ENCODE measurements around the gene ACACA. TPM values are rescaled to one million over a fixed set of nuclear protein-coding genes. Genes with fewer than 3 reads are reported as not detected.

Gene ACACA
- total RNA-seq, 4 donors from 2014 or later: 4.7 to 75.1 (median 41.9) TPM

DNA sequence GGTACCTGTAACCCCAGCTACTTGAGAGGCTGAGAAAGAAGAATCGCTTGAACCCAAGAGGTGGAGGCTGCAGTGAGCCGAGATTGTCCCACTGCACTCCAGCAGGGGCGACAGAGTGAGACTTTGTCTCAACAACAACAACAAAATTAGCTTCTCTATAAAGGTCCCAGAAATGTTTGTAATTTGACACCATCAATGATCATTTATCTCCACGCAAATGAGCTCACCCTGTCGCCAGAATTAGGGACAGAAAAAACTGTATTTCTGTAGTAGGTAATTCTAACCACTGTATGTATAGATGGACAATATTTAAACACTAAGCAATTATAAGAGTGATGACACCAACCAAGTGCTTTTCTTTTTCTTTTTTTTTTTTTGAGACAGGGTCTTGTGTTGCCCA is 20.2 kb downstream of the ACACA start:
- H3K4me1 ChIP-seq: no peaks in the 10 kb centered on the region
- H3K27ac ChIP-seq: no peak overlapping the region
- no peaks in the 10 kb centered on the region for H3K27me3 ChIP-seq
- no peak overlapping the region for H3K4me3 ChIP-seq
- no peak for DNase-seq
- intact Hi-C loops (cut with DNase I; ENCODE audit: low total_unique reads): no loop called here
- H3K36me3 ChIP-seq: no peaks in the 10 kb centered on the region
- no peaks in the 10 kb centered on the region for H3K9me3 ChIP-seq
- TF ChIP-seq POLR2A (IDR thresholded peaks at IDR 0.05): no peak
- TF ChIP-seq, protein P1, sequence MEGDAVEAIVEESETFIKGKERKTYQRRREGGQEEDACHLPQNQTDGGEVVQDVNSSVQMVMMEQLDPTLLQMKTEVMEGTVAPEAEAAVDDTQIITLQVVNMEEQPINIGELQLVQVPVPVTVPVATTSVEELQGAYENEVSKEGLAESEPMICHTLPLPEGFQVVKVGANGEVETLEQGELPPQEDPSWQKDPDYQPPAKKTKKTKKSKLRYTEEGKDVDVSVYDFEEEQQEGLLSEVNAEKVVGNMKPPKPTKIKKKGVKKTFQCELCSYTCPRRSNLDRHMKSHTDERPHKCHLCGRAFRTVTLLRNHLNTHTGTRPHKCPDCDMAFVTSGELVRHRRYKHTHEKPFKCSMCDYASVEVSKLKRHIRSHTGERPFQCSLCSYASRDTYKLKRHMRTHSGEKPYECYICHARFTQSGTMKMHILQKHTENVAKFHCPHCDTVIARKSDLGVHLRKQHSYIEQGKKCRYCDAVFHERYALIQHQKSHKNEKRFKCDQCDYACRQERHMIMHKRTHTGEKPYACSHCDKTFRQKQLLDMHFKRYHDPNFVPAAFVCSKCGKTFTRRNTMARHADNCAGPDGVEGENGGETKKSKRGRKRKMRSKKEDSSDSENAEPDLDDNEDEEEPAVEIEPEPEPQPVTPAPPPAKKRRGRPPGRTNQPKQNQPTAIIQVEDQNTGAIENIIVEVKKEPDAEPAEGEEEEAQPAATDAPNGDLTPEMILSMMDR (IDR thresholded peaks at IDR 0.05): no peak

DNA sequence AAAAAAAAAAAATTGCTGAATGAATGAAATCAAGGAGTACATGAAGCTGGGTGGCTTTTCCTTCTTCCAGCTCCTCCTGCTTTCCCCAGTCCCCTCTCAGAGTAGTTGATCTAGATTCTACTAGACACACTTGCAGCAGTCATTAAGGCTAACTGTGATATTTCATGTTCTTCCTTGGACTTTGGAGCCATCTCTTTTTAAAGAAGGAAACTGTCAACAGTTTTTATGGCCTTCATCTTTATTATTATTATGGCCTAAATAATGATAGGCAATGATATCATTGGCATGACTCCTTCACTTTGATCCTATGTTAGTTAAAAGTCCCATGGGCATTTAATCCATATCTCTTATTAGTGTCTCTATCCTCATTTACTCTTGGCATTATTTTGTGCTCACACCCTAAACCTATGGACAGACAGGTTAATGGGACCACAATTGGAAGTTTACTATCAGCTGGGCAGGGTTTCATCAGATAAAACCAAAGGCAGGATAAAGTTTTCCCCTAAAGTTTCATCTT is 21.1 kb downstream of the ACACA start:
- Histone ChIP-seq H3K27ac (no peak overlapping the region), H3K4me3 (no peak overlapping the region), H3K27me3 (no peaks in the 10 kb centered on the region), H3K36me3 (no peaks in the 10 kb centered on the region), H3K9me3 (no peaks in the 10 kb centered on the region), H3K4me1 (no peaks in the 10 kb centered on the region)
- intact Hi-C loops (cut with DNase I; ENCODE audit: low total_unique reads): no loop called here
- DNase-seq: no peak
- TF ChIP-seq POLR2A (IDR thresholded peaks at IDR 0.05): no peak
- TF ChIP-seq, protein P1 (IDR thresholded peaks at IDR 0.05): no peak

DNA sequence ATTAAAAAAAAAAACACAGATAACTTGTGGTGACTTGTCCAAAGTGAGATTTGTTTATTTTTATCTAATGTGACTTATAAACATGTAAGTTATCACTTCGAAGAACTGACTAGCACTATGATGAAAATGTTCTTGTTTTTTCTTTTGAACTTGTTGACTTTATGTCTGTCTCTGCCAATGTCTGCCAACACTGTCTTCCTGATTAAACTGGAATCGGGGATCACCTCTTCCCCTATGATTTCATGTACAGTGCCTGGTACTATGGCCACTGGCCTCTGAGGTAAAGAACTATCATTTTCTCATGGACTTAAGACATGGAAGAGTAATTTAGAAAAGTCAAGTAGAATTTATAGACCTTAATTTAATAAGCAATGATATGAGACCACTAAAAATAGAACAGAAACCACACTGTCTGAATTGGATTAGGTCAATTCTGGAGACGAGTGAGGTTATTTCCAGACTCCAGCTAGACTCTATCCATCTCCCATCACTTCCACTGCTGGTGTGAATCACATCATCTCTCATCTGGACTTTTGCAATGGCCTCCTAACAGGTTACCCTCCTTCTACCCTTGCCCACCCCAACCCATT is 22.0 kb downstream of the ACACA start:
- Histone ChIP-seq H3K9me3 (no peaks in the 10 kb centered on the region), H3K27me3 (no peaks in the 10 kb centered on the region), H3K36me3 (no peaks in the 10 kb centered on the region), H3K4me1 (no peaks in the 10 kb centered on the region), H3K4me3 (no peak overlapping the region), H3K27ac (no peak overlapping the region)
- intact Hi-C loops (cut with DNase I; ENCODE audit: low total_unique reads): no loop called here
- no peak for DNase-seq
- TF ChIP-seq, protein P1 (IDR thresholded peaks at IDR 0.05): no peak
- TF ChIP-seq POLR2A (IDR thresholded peaks at IDR 0.05): no peak

DNA sequence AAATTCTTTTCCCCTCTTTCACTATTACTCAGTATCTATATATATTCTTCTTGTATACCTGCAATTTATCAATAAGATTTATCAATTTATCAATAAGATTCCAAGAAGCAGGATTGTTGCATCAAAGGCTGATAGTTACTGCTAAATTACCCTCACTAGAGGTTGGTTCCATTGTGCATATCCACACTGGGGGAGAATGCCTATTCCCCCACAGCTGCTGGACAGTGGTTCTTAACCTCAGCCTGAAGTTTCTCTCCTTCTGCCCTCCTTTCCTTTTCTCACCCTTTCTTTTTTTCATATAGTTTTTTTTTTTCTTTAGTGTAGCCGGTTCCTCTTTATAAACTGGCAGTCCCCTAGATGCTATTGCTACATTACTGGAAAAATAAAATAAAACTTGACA is 24.6 kb downstream of the ACACA start:
- no peak for DNase-seq
- intact Hi-C loops (cut with DNase I; ENCODE audit: low total_unique reads): no loop called here

DNA sequence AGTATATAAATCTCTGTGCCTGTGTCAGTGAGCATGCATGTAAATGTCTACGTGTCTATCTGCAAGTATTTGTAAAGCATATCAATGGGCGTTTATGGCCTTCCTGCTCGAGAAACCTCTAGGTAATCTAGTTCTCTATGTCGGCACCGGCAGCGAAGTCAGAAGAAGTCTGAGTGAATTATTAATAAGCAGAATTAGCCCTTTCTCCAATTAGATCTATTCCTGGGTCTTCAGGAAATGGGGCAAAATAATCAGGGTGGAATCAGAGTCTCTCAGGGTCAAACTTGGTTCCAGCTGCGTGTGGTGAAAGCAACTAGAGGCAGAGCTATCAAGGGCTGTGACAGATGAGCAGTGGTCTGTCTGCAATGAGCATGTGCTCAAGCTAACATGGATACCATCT is 30.9 kb downstream of the ACACA start, which contains the start of gene C17orf78:
Gene C17orf78, plus strand, starts transcription at position 280 of the 400 bp plus-strand sequence. Its CDS starts 108 bp downstream, at position 388.
- intact Hi-C loops (cut with DNase I; ENCODE audit: low total_unique reads): no loop called here
- no peaks in the 10 kb centered on the region for H3K4me1 ChIP-seq

More for the DNA sequence above, 24.6 kb downstream of the ACACA start:
- H3K27me3 ChIP-seq: no peaks in the 10 kb centered on the region
- H3K4me1 ChIP-seq: no peaks in the 10 kb centered on the region
- H3K27ac ChIP-seq: no peak overlapping the region
- no peaks in the 10 kb centered on the region for H3K36me3 ChIP-seq
- no peak overlapping the region for H3K4me3 ChIP-seq
- TF ChIP-seq POLR2A (IDR thresholded peaks at IDR 0.05): no peak
- TF ChIP-seq, protein P1 (IDR thresholded peaks at IDR 0.05): no peak
- H3K9me3 ChIP-seq: no peaks in the 10 kb centered on the region

More for the DNA sequence above, 30.9 kb downstream of the ACACA start, which contains the start of gene C17orf78:
- H3K27ac ChIP-seq: no peak within 1 kb of the TSS
- DNase-seq: no peak
- no peaks in the 10 kb centered on the region for H3K36me3 ChIP-seq
- H3K9me3 ChIP-seq: no peaks in the 10 kb centered on the region
- no peak for TF ChIP-seq POLR2A (IDR thresholded peaks at IDR 0.05)
- TF ChIP-seq, protein P1 (IDR thresholded peaks at IDR 0.05): no peak
- H3K27me3 ChIP-seq: no peaks in the 10 kb centered on the region
- no peak within 1 kb of the TSS for H3K4me3 ChIP-seq

All from uterus (tissue), 4 donors.